Lung (tissue), 12 donors: ENCODE data around the gene XPNPEP1. TPM values are rescaled to one million over a fixed set of nuclear protein-coding genes. Genes with fewer than 3 reads are reported as not detected.

Source experiments
- ATAC-seq: fragments of 200-7000 bp; cut with Tn5 transposase; one replicate; pipeline ENCODE4 v1.9.1; 2020; ENCODE audit warnings: moderate number of reproducible peaks; ENCODE audit not compliant: insufficient read depth, low FRiP score
- DNase-seq, 3 donors: peaks; one replicate each; pipeline ENCODE4 v3.0.0-alpha.2; 2013 to 2017
- H3K27ac ChIP-seq, 2 donors: one replicate each; pipeline ENCODE4 v1.5.1; 2013; ENCODE audit warnings: mild to moderate bottlenecking in 2 of 2, moderate library complexity in 2 of 2, control low read depth in 1 of 2, inconsistent platforms in 1 of 2, low read depth in 1 of 2, low read length in 1 of 2
- H3K27me3 ChIP-seq, 3 donors: one replicate each; pipeline ENCODE4 v1.5.1; 2013; ENCODE audit warnings: low read length in 2 of 3; ENCODE audit not compliant: control insufficient read depth in 3 of 3, insufficient read depth in 3 of 3
- H3K36me3 ChIP-seq, 4 donors: one replicate each; pipeline ENCODE4 v1.5.1; 2013; ENCODE audit warnings: low read length in 4 of 4, mild to moderate bottlenecking in 1 of 4, moderate library complexity in 1 of 4; ENCODE audit not compliant: control insufficient read depth in 4 of 4, insufficient read depth in 4 of 4
- H3K4me1 ChIP-seq, 5 donors: one replicate each; pipeline ENCODE4 v1.5.1; 2013; ENCODE audit warnings: low read length in 5 of 5, mild to moderate bottlenecking in 2 of 5, moderate library complexity in 1 of 5; ENCODE audit not compliant: control insufficient read depth in 5 of 5, insufficient read depth in 5 of 5
- H3K4me3 ChIP-seq: one replicate; pipeline ENCODE4 v1.5.1; 2013; ENCODE audit warnings: mild to moderate bottlenecking, control low read depth, moderate library complexity
- H3K9ac ChIP-seq, 2 donors: one replicate each; pipeline ENCODE4 v1.5.1; 2013; ENCODE audit warnings: low read length in 2 of 2, control low read depth in 1 of 2; ENCODE audit not compliant: insufficient read depth in 1 of 2
- H3K9me3 ChIP-seq, 4 donors: one replicate each; pipeline ENCODE4 v1.5.1; 2013; ENCODE audit warnings: low read length in 3 of 4, mild to moderate bottlenecking in 1 of 4, moderate library complexity in 1 of 4; ENCODE audit not compliant: control insufficient read depth in 4 of 4, insufficient read depth in 3 of 4
- CTCF ChIP-seq: IDR thresholded peaks from 2 replicates; pipeline ENCODE4 v1.5.1; 2012; ENCODE audit warnings: mild to moderate bottlenecking; ENCODE audit errors: control extremely low read depth, extremely low read depth
- WGBS, 2 donors: extraction: QIAGEN DNeasy Blood & Tissue Kit; methylation state at CpG; one replicate each; pipeline ENCODE4 v1.1.7; 2013; 5-methylcytosine and 5-hydroxymethylcytosine counted together
- polyA plus RNA-seq, 2 donors: library from polyadenylated mRNA; stranded (reverse); fragments of 200-250 nt; gene quantifications; one replicate each; pipeline ENCODE4 v1.2.1, GENCODE V29; 2013
- total RNA-seq, 2 donors: library from RNA; depleted of rRNA in 1 of 2; stranded (reverse); fragments of >200 nt in 1 of 2; gene quantifications; one replicate each; pipeline ENCODE4 v1.2.1, GENCODE V29; 2014 to 2021
- donor health status: control.
- donor health status: control.
- donor health status: Bipolar disorder and iron deficiency.
- donor health status: healthy.
- donor health status: DM: yes; HTN: yes; CAD: no.

XPNPEP1 gene
- total and polyA plus RNA-seq, 4 donors: 16.5 to 129 (median 48.4) TPM

- no peak for TF ChIP-seq CTCF
- Histone ChIP-seq H3K4me1 (peaks cover 3 to 9% (median 4%) of the 10 kb centered on the region in 5 donors), H3K27me3 (no peaks in the 10 kb centered on the region), H3K36me3 (peaks cover 24 to 52% (median 30%) of the 10 kb centered on the region in 4 donors), H3K9ac (no peak overlapping the region), H3K27ac (no peak overlapping the region), H3K9me3 (no peaks in the 10 kb centered on the region), H3K4me3 (no peak overlapping the region)
- WGBS, 2 donors: 88 to 95% methylated on average over 8 of the region's 8 CpGs
- DNase-seq: no peak
- ATAC-seq: no peak
These were observed 42.2 kb downstream of the XPNPEP1 start for GRCh38 chr10:109880886-109881768.

GRCh38 chr10:109877546-109877945, 45.8 kb downstream of the XPNPEP1 start:
- H3K36me3 ChIP-seq: peaks cover 30 to 40% (median 34%) of the 10 kb centered on the region in 4 donors
- TF ChIP-seq CTCF: no peak
- no peaks in the 10 kb centered on the region for H3K27me3 ChIP-seq
- no peak overlapping the region for H3K9ac ChIP-seq
- H3K27ac ChIP-seq: no peak overlapping the region
- WGBS, 2 donors: 97 to 100% methylated on average over 6 of the region's 6 CpGs
- DNase-seq (no peak), ATAC-seq (no peak)
- H3K4me1 ChIP-seq: peaks cover 0 to 19% (median 0%) of the 10 kb centered on the region in 5 donors
- no peaks in the 10 kb centered on the region for H3K9me3 ChIP-seq
- no peak overlapping the region for H3K4me3 ChIP-seq

GRCh38 chr10:109875828-109876821, 47.2 kb downstream of the XPNPEP1 start:
- no peak for ATAC-seq

More at GRCh38 chr10:109875828-109876821, 47.2 kb downstream of the XPNPEP1 start:
- Histone ChIP-seq H3K9ac (peak overlapping the region in 1 of 2 donors; percentile 65), H3K36me3 (peaks cover 30 to 36% (median 34%) of the 10 kb centered on the region in 4 donors), H3K9me3 (no peaks in the 10 kb centered on the region), H3K4me1 (peaks cover 0 to 19% (median 0%) of the 10 kb centered on the region in 5 donors), H3K27me3 (no peaks in the 10 kb centered on the region), H3K27ac (peak overlapping the region in 1 of 2 donors; percentile 55), H3K4me3 (no peak overlapping the region)
- DNase-seq: no peak
- TF ChIP-seq CTCF: no peak
- WGBS, 2 donors: 75 to 90% methylated on average over 8 of the region's 8 CpGs
